Fibroblast of villous mesenchyme (primary cell): Measurements from ENCODE around the gene INAVA. TPM values are rescaled to one million over a fixed set of nuclear protein-coding genes. Genes with fewer than 3 reads are reported as not detected.
"Not testable (repeated sequence)": the region's sequence is repeated elsewhere in the genome, so short reads cannot be mapped to it uniquely, and the experiment has no call there.

Experiments used
- DNase-seq: peaks from one replicate; pipeline ENCODE4 v3.0.0-alpha.2; 2010; ENCODE audit warnings: low read depth
- H3K4me3 ChIP-seq: 2 replicates; pipeline ENCODE4 v1.5.1; 2011; ENCODE audit warnings: low read depth, mild to moderate bottlenecking, low read length
- CTCF ChIP-seq: IDR thresholded peaks from 2 replicates; pipeline ENCODE4 v1.5.1; 2012; ENCODE audit warnings: low read depth, mild to moderate bottlenecking, low read length; ENCODE audit not compliant: insufficient read depth
- total RNA-seq: library from RNA; depleted of rRNA; stranded (reverse); fragments of >200 nt; gene quantifications from 2 replicates; pipeline ENCODE4 v1.2.3, GENCODE V29; 2012

The INAVA gene
- total RNA-seq, 1 donor = not detected

- H3K4me3 ChIP-seq = no peak overlapping the region
- TF ChIP-seq CTCF = no peak
- no peak for DNase-seq
These were observed 59.7 kb downstream of the INAVA start for GRCh38 chr1:200954434-200954833.

DNA sequence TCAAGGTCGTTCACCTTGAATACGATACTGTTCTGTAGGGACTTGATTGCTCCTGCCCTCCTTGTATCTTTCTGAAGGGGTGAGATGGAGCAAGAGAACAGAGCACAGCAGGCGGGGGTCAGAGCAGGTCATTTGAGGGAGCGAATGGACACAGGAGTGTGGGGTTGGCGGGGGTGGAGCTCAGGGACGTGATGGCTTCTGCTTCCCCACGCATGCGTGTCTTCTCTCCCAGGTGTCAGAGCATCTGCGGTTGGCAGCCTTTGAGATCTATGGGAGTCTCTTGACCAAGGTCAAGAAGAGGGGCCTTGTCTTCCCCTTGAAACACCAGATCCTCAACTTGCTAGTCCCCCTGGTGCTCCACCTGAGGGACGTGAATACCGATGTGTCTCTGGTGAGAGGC is 63.9 kb downstream of the INAVA start:
- no peak overlapping the region for H3K4me3 ChIP-seq
- TF ChIP-seq CTCF = no peak
- DNase-seq = no peak

DNA sequence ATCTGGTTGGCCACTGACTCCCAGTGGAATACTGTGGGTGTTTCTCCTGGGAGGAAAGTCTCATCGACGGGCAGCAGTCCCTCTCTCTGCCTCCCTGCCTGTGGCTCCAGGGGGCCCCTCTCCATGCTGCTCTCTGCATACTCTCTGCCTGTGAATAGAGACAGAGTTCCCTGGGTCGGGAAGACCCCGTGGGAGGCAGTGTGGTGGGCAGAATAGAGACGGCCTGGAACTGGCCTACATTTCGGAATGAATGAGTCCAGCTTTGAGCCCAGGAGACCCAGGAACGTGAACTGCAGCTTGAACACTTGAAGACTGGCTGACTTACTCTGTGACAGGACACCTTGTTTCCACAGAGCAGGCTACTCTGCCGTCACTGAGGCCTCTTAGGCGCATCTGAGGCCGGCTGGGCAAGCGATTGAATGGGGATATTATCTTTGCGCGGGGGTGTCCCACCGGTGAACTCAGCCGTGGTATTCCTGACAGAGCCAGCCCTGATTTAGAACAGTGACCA is 64.8 kb downstream of the INAVA start:
- TF ChIP-seq CTCF = no peak
- H3K4me3 ChIP-seq = no peak overlapping the region
- no peak for DNase-seq

GRCh38 chr1:200960236-200960947 is 65.7 kb downstream of the INAVA start:
- no peak for TF ChIP-seq CTCF
- H3K4me3 ChIP-seq = no peak overlapping the region
- DNase-seq = no peak

- DNase-seq = no peak
- TF ChIP-seq CTCF = no peak
- H3K4me3 ChIP-seq = no peak overlapping the region
These were observed 66.2 kb downstream of the INAVA start for GRCh38 chr1:200960948-200961340.

DNA sequence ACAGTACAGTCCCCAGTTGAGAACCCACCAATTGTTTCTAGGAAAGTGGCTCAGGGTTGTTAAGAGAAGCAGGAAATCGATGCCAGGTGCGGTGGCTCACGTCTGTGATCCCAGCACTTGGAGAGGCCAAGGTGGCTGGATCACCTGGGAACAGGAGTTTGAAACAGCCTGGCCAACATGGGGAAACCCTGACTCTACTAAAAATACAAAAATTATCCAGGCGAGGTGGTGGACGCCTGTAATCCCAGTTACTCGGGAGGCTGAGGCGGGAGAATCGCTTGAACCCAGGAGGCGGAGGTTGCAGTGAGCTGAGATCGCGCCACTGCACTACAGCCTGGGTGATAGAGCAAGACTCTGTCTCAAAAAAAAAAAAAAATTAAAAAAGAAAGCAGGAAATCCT is 67.5 kb downstream of the INAVA start:
- not testable (repeated sequence) for DNase-seq

GRCh38 chr1:200962631-200963030 is 67.9 kb downstream of the INAVA start:
- DNase-seq = no peak
- no peak for TF ChIP-seq CTCF
- no peak overlapping the region for H3K4me3 ChIP-seq

More for the DNA sequence above, 67.5 kb downstream of the INAVA start:
- not testable (repeated sequence) for H3K4me3 ChIP-seq
